ENCODE data around the gene OR9A4. TPM values are rescaled to one million over a fixed set of nuclear protein-coding genes. Genes with fewer than 3 reads are reported as not detected.

Gene OR9A4
- total RNA-seq, 2 donors from 2014 or later, result not detected

- DNase-seq (ENCODE audit: low spot score), result no peak
- H3K9me3 ChIP-seq, result no peaks in the 10 kb centered on the region
- no peaks in the 10 kb centered on the region for H3K27me3 ChIP-seq
- H3K4me3 ChIP-seq, result no peak overlapping the region
- no peaks in the 10 kb centered on the region for H3K36me3 ChIP-seq
- TF ChIP-seq, protein P1, sequence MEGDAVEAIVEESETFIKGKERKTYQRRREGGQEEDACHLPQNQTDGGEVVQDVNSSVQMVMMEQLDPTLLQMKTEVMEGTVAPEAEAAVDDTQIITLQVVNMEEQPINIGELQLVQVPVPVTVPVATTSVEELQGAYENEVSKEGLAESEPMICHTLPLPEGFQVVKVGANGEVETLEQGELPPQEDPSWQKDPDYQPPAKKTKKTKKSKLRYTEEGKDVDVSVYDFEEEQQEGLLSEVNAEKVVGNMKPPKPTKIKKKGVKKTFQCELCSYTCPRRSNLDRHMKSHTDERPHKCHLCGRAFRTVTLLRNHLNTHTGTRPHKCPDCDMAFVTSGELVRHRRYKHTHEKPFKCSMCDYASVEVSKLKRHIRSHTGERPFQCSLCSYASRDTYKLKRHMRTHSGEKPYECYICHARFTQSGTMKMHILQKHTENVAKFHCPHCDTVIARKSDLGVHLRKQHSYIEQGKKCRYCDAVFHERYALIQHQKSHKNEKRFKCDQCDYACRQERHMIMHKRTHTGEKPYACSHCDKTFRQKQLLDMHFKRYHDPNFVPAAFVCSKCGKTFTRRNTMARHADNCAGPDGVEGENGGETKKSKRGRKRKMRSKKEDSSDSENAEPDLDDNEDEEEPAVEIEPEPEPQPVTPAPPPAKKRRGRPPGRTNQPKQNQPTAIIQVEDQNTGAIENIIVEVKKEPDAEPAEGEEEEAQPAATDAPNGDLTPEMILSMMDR (IDR thresholded peaks at IDR 0.05), result no peak
- H3K4me1 ChIP-seq, result no peaks in the 10 kb centered on the region
- no peak overlapping the region for H3K27ac ChIP-seq
Measured at GRCh38 chr7:141930211-141930610, 14.0 kb downstream of the OR9A4 start.

DNA sequence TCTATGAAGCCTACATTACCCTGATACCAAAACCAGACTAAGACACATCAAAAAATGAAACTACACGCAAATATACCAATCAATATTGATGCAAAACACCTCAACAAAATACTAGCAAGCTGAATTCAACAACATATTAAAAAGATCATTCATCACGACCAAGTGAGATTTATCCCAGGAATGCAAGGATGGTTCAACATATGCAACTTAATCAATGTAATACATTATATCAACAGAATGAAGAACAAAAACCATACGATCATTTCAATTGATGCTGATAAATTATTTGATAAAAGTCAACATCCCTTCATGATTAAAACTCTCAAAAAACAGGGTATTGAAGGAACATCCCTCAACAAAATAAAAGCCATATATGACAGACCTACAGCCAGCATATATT is 24.9 kb downstream of the OR9A4 start:
- Histone ChIP-seq H3K36me3 (no peaks in the 10 kb centered on the region), H3K4me1 (no peaks in the 10 kb centered on the region), H3K4me3 (no peak overlapping the region), H3K27me3 (no peaks in the 10 kb centered on the region), H3K27ac (no peak overlapping the region), H3K9me3 (peaks cover 0 to 29% of the 10 kb centered on the region in 2 donors)
- TF ChIP-seq, protein P1 (IDR thresholded peaks at IDR 0.05), result no peak
- no peak for DNase-seq (ENCODE audit: low spot score)

GRCh38 chr7:141943846-141944245 is 27.6 kb downstream of the OR9A4 start:
- no peaks in the 10 kb centered on the region for H3K4me1 ChIP-seq
- H3K27me3 ChIP-seq, result no peaks in the 10 kb centered on the region
- H3K36me3 ChIP-seq, result no peaks in the 10 kb centered on the region
- no peak for DNase-seq (ENCODE audit: low spot score)
- peaks cover 0 to 29% of the 10 kb centered on the region in 2 donors for H3K9me3 ChIP-seq
- H3K4me3 ChIP-seq, result no peak overlapping the region
- TF ChIP-seq, protein P1 (IDR thresholded peaks at IDR 0.05), result no peak
- no peak overlapping the region for H3K27ac ChIP-seq

DNA sequence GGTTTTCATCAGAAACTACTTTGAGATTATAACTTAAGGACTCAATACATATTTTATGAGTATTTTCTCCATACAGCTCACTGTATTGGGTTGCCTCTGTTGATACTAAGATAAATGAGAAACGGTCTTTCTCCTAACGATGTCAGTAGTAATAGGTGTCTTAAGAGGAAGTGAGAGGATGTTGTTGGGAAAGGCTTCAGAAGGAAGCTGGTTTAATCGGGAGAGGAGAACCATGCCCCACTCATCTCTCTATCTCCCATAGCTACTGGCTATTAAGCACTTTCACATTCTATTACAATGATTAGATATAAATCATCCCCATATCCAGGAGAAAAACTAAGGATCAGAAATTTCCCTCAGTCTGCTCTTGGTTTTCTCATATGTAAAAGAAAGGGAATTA is 28.6 kb downstream of the OR9A4 start:
- H3K27ac ChIP-seq, result no peak overlapping the region
- H3K36me3 ChIP-seq, result no peaks in the 10 kb centered on the region
- no peaks in the 10 kb centered on the region for H3K4me1 ChIP-seq
- peaks cover 0 to 25% of the 10 kb centered on the region in 2 donors for H3K9me3 ChIP-seq
- H3K27me3 ChIP-seq, result no peaks in the 10 kb centered on the region
- no peak overlapping the region for H3K4me3 ChIP-seq
- TF ChIP-seq, protein P1 (IDR thresholded peaks at IDR 0.05), result no peak
- DNase-seq (ENCODE audit: low spot score), result no peak

GRCh38 chr7:141945356-141945755 is 29.2 kb downstream of the OR9A4 start:
- Histone ChIP-seq H3K4me3 (no peak overlapping the region), H3K36me3 (no peaks in the 10 kb centered on the region), H3K9me3 (peaks cover 0 to 19% of the 10 kb centered on the region in 2 donors), H3K27me3 (no peaks in the 10 kb centered on the region), H3K27ac (no peak overlapping the region), H3K4me1 (no peaks in the 10 kb centered on the region)
- DNase-seq (ENCODE audit: low spot score), result no peak
- TF ChIP-seq, protein P1 (IDR thresholded peaks at IDR 0.05), result no peak

DNA sequence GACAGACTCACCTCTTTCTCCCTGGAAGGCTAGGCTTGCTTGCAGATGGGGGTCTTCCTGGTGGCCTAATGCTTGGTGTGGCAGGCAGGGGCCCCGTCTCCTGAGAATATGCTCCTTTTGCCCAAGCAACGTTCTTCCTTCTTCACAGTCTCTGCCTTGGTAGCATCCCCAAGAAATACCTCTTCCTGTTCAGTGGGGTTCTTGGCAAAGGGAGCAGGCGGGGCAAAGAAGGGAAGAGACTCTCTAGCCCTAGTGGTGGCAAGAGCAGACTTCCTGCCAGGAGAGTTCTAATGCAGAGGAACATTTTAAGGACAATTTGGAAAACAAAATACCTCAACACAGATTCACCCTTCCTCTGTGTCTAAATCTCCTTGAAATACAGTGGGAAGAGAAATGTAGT is 30.6 kb downstream of the OR9A4 start, which contains the start of gene CLEC5A:
CLEC5A (minus strand) TSS at position 179 of the 400 bp plus-strand sequence. CDS start 682 bp downstream, outside the sequence.
- H3K9me3 ChIP-seq, result peaks cover 0 to 7% of the 10 kb centered on the region in 2 donors
- H3K36me3 ChIP-seq, result no peaks in the 10 kb centered on the region
- no peaks in the 10 kb centered on the region for H3K4me1 ChIP-seq
- DNase-seq (ENCODE audit: low spot score), result no peak
- H3K4me3 ChIP-seq, result no peak within 1 kb of the TSS
- no peak within 1 kb of the TSS for H3K27ac ChIP-seq
- H3K27me3 ChIP-seq, result no peaks in the 10 kb centered on the region
- TF ChIP-seq, protein P1 (IDR thresholded peaks at IDR 0.05), result no peak
